WTC11 (cell line): ENCODE results near the gene CBLB. TPM values are rescaled to one million over a fixed set of nuclear protein-coding genes. Genes with fewer than 3 reads are reported as not detected.

ENCODE experiments used
- ATAC-seq: fragments of 200-7000 bp; cut with Tn5 transposase; 2 replicates; pipeline ENCODE4 v1.10.0; 2021; ENCODE audit warnings: mild to moderate bottlenecking, moderate library complexity
- CTCF ChIA-PET: fragments of 300-600 bp; sonication (Branson Sonifier 250); formaldehyde crosslinking; loops from one replicate; lab custom pipeline; 2021; ENCODE audit warnings: antibody characterized with exemption; lab: Charles Lee
- POLR2A ChIA-PET: fragments of 350-600 bp; sonication (Branson Sonifier 250); formaldehyde crosslinking; loops from one replicate; lab custom pipeline; 2021; ENCODE audit warnings: antibody characterized with exemption; lab: Charles Lee
- DNase-seq: peaks from one replicate; pipeline ENCODE4 v3.0.0; 2021; ENCODE audit warnings: low spot score
- H3K27ac Mint-ChIP-seq: 2 replicates; pipeline ENCODE4 v1.8.0; 2021; ENCODE audit warnings: mixed read lengths
- H3K27me3 Mint-ChIP-seq: 2 replicates; pipeline ENCODE4 v1.8.0; 2021; ENCODE audit warnings: low read depth, mild to moderate bottlenecking, moderate library complexity, mixed read lengths
- H3K36me3 Mint-ChIP-seq: 2 replicates; pipeline ENCODE4 v1.8.0; 2021; ENCODE audit warnings: mixed read lengths
- H3K4me1 Mint-ChIP-seq: 2 replicates; pipeline ENCODE4 v1.8.0; 2022; ENCODE audit warnings: mixed read lengths
- H3K4me3 Mint-ChIP-seq: 2 replicates; pipeline ENCODE4 v1.8.0; 2021; ENCODE audit warnings: mild to moderate bottlenecking, moderate library complexity, mixed read lengths
- H3K9me3 Mint-ChIP-seq: 2 replicates; pipeline ENCODE4 v1.8.0; 2021; ENCODE audit warnings: mixed read lengths
- CDX4 ChIP-seq: fragments of 250-450 bp; sonication (Bioruptor Pico); IDR thresholded peaks from 2 replicates; pipeline ENCODE4 v1.9.0; 2021; ENCODE audit warnings: moderate library complexity, mild to moderate bottlenecking, inconsistent platforms, borderline replicate concordance
- ELF4 ChIP-seq: sonication (generic); formaldehyde crosslinking; IDR thresholded peaks from 2 replicates; pipeline ENCODE4 v1.8.1; 2022; ENCODE audit warnings: low read depth, mild to moderate bottlenecking, moderate library complexity, missing genetic modification reagents
- ESRRA ChIP-seq: sonication (generic); formaldehyde crosslinking; IDR thresholded peaks from 2 replicates; pipeline ENCODE4 v1.8.1; 2022; ENCODE audit warnings: mild to moderate bottlenecking, missing genetic modification reagents, borderline replicate concordance
- FOXK1 ChIP-seq: sonication (generic); formaldehyde crosslinking; IDR thresholded peaks from 2 replicates; pipeline ENCODE4 v1.8.0; 2022; ENCODE audit warnings: mild to moderate bottlenecking, moderate library complexity, missing genetic modification reagents
- GTF2I ChIP-seq: fragments of 250-450 bp; sonication (Bioruptor Pico); conservative IDR thresholded peaks from 2 replicates; pipeline ENCODE4 v1.4.0; 2021; ENCODE audit warnings: mild to moderate bottlenecking
- JUN ChIP-seq: sonication (generic); formaldehyde crosslinking; IDR thresholded peaks from 2 replicates; pipeline ENCODE4 v1.8.0; 2023; ENCODE audit warnings: mild to moderate bottlenecking, missing genetic modification reagents
- MYBL2 ChIP-seq: sonication (generic); formaldehyde crosslinking; IDR thresholded peaks from 2 replicates; pipeline ENCODE4 v1.8.1; 2023; ENCODE audit warnings: mild to moderate bottlenecking, moderate library complexity, missing genetic modification reagents
- NFE2L1 ChIP-seq: sonication (generic); formaldehyde crosslinking; IDR thresholded peaks from 2 replicates; pipeline ENCODE4 v1.8.1; 2023; ENCODE audit warnings: missing genetic modification reagents
- NFYB ChIP-seq: sonication (generic); formaldehyde crosslinking; conservative IDR thresholded peaks from 2 replicates; pipeline ENCODE4 v1.8.0; 2022; ENCODE audit warnings: low read depth, missing genetic modification reagents
- NR1H2 ChIP-seq: sonication (generic); formaldehyde crosslinking; IDR thresholded peaks from 2 replicates; pipeline ENCODE4 v1.9.0; 2021; ENCODE audit warnings: mild to moderate bottlenecking, moderate library complexity, missing genetic modification reagents
- NR2C2 ChIP-seq: sonication (generic); formaldehyde crosslinking; IDR thresholded peaks from 2 replicates; pipeline ENCODE4 v1.8.0; 2022; ENCODE audit warnings: mild to moderate bottlenecking, missing genetic modification reagents
- NR3C1 ChIP-seq: sonication (generic); formaldehyde crosslinking; conservative IDR thresholded peaks from 2 replicates; pipeline ENCODE4 v1.8.1; 2023; ENCODE audit warnings: low read depth, mild to moderate bottlenecking, missing genetic modification reagents
- TCF7 ChIP-seq: sonication (generic); formaldehyde crosslinking; IDR thresholded peaks from 2 replicates; pipeline ENCODE4 v1.8.0; 2022; ENCODE audit warnings: mild to moderate bottlenecking, low read depth, missing genetic modification reagents, moderate library complexity
- TEAD1 ChIP-seq: sonication (generic); formaldehyde crosslinking; IDR thresholded peaks from 2 replicates; pipeline ENCODE4 v1.8.0; 2022; ENCODE audit warnings: mild to moderate bottlenecking, missing genetic modification reagents
- TEAD4 ChIP-seq: sonication (generic); formaldehyde crosslinking; IDR thresholded peaks from 2 replicates; pipeline ENCODE4 v1.8.0; 2022; ENCODE audit warnings: mild to moderate bottlenecking, missing genetic modification reagents
- TP53 ChIP-seq: sonication (generic); formaldehyde crosslinking; IDR thresholded peaks from 2 replicates; pipeline ENCODE4 v1.8.1; 2023; ENCODE audit warnings: mild to moderate bottlenecking, missing genetic modification reagents
- USF1 ChIP-seq: sonication (generic); formaldehyde crosslinking; IDR thresholded peaks from 2 replicates; pipeline ENCODE4 v1.8.0; 2022; ENCODE audit warnings: mild to moderate bottlenecking, missing genetic modification reagents
- ZNF232 ChIP-seq: sonication (generic); formaldehyde crosslinking; IDR thresholded peaks from 2 replicates; pipeline ENCODE4 v1.8.0; 2022; ENCODE audit warnings: mild to moderate bottlenecking, missing genetic modification reagents
- ZNF396 ChIP-seq: fragments of 250-450 bp; sonication (Bioruptor Pico); IDR thresholded peaks from 2 replicates; pipeline ENCODE4 v1.8.0; 2021; ENCODE audit warnings: mild to moderate bottlenecking, moderate library complexity, borderline replicate concordance
- total RNA-seq: library from RNA; stranded (reverse); gene quantifications from 3 replicates; pipeline ENCODE4 v1.2.3, GENCODE V29; 2021
- TF ChIP-seq, protein P1 (sequence below): sonication (generic); formaldehyde crosslinking; IDR thresholded peaks from 2 replicates; pipeline ENCODE4 v1.8.1; 2023; ENCODE audit warnings: mild to moderate bottlenecking, missing genetic modification reagents, moderate library complexity
- TF ChIP-seq, protein P2 (sequence below): fragments of 250-450 bp; sonication (Bioruptor Pico); IDR thresholded peaks from 2 replicates; pipeline ENCODE4 v1.9.0; 2021; ENCODE audit warnings: mild to moderate bottlenecking
- TF ChIP-seq, protein P3 (sequence below): fragments of 250-450 bp; sonication (Bioruptor Pico); conservative IDR thresholded peaks from 2 replicates; pipeline ENCODE4 v1.9.0; 2021; ENCODE audit warnings: mild to moderate bottlenecking

CBLB gene
- total RNA-seq, 1 experiment from 2014 or later: 19.8 TPM

- ATAC-seq (no peak), DNase-seq (no peak)
- POLR2A ChIA-PET: interaction anchor here (0.6 kb wide), 1 partner anchor 892 kb away, joined by 8 read pairs; no protein-coding TSS in a partner anchor
- Mint-ChIP-seq H3K36me3 (peaks cover 4% of the 10 kb centered on the region), H3K9me3 (no peaks in the 10 kb centered on the region), H3K4me1 (peaks cover 20% of the 10 kb centered on the region), H3K4me3 (no peak overlapping the region), H3K27ac (no peak overlapping the region), H3K27me3 (no peaks in the 10 kb centered on the region)
- TF ChIP-seq MYBL2 (CRISPR knock-in tag) (no peak), CDX4 (CRISPR knock-in tag) (no peak), JUN (CRISPR knock-in tag) (no peak), FOXK1 (CRISPR knock-in tag) (no peak), NR3C1 (no peak), TCF7 (no peak), TEAD1 (CRISPR knock-in tag) (no peak), NR1H2 (CRISPR knock-in tag) (no peak), ZNF396 (CRISPR knock-in tag) (no peak), GTF2I (no peak), NFYB (no peak), ZNF232 (CRISPR knock-in tag) (no peak)
- TF ChIP-seq, protein P1, sequence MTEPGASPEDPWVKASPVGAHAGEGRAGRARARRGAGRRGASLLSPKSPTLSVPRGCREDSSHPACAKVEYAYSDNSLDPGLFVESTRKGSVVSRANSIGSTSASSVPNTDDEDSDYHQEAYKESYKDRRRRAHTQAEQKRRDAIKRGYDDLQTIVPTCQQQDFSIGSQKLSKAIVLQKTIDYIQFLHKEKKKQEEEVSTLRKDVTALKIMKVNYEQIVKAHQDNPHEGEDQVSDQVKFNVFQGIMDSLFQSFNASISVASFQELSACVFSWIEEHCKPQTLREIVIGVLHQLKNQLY (CRISPR knock-in tag): no peak
- CTCF ChIA-PET: no interaction called here
Observed at GRCh38 chr3:105747060-105747541, 121.7 kb downstream of the CBLB start.

- ChIA-PET POLR2A (no interaction called here), CTCF (no interaction called here)
- peaks cover 20% of the 10 kb centered on the region for H3K4me1 Mint-ChIP-seq
- no peak overlapping the region for H3K27ac Mint-ChIP-seq
- ATAC-seq: no peak
- no peak for TF ChIP-seq JUN (CRISPR knock-in tag)
- TF ChIP-seq NR2C2: no peak
- TF ChIP-seq ESRRA (CRISPR knock-in tag): no peak
- TF ChIP-seq, protein P2, sequence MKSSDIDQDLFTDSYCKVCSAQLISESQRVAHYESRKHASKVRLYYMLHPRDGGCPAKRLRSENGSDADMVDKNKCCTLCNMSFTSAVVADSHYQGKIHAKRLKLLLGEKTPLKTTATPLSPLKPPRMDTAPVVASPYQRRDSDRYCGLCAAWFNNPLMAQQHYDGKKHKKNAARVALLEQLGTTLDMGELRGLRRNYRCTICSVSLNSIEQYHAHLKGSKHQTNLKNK (CRISPR knock-in tag): no peak
- no peak for TF ChIP-seq ELF4 (CRISPR knock-in tag)
- no peak for TF ChIP-seq NR3C1
- no peak for TF ChIP-seq TEAD4 (CRISPR knock-in tag)
- TF ChIP-seq, all 79 proteins: peak for 0
- DNase-seq: no peak
- H3K36me3 Mint-ChIP-seq: peaks cover 9% of the 10 kb centered on the region
- H3K9me3 Mint-ChIP-seq: peaks cover 5% of the 10 kb centered on the region; the same call in 1 of the 2 replicates
- H3K27me3 Mint-ChIP-seq: no peaks in the 10 kb centered on the region
- H3K4me3 Mint-ChIP-seq: no peak overlapping the region
Observed at GRCh38 chr3:105746231-105746996, 122.4 kb downstream of the CBLB start.

GRCh38 chr3:105745046-105745445 lies 123.8 kb downstream of the CBLB start:
- Mint-ChIP-seq H3K27ac (no peak overlapping the region), H3K9me3 (peaks cover 5% of the 10 kb centered on the region; the same call in 1 of the 2 replicates), H3K4me3 (no peak overlapping the region), H3K36me3 (peaks cover 12% of the 10 kb centered on the region), H3K27me3 (no peaks in the 10 kb centered on the region), H3K4me1 (peaks cover 20% of the 10 kb centered on the region)
- POLR2A ChIA-PET: no interaction called here
- CTCF ChIA-PET: no interaction called here
- ATAC-seq: no peak
- no peak for DNase-seq
- TF ChIP-seq TP53 (CRISPR knock-in tag) (no peak), USF1 (CRISPR knock-in tag) (no peak), NFE2L1 (no peak), FOXK1 (CRISPR knock-in tag) (no peak)
- TF ChIP-seq, protein P3, sequence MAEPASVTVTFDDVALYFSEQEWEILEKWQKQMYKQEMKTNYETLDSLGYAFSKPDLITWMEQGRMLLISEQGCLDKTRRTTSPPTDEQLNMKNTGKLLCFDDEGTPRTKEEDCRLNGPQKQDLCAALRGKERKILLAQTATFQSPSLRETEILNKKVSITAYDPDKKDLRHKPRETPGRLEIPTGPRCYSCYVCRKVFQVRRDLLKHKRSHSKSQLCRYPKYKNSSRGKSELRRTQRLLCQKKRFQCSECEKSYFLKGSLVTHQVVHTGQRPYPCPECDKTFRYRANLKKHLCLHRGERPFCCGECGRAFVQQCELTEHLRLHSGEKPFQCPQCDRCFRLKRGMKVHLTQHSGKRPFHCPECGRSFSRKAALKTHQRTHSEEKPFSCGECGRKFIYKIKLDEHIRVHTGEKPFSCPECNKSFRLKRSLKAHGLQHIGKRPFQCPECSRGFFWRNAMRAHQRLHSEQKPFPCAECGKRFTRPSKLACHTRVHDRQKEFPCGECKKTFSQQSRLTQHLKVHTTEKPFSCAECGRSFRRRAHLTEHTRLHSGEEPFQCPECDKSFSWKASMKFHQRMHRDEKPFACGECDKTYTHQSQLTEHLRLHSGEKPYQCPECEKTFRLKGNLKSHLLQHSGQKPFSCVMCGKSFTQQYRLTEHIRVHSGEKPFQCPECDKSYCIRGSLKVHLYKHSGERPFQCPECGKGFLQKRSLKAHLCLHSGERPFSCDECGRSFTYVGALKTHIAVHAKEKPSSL (CRISPR knock-in tag): no peak
